ENCODE results near the gene LRRC10B. TPM values are rescaled to one million over a fixed set of nuclear protein-coding genes. Genes with fewer than 3 reads are reported as not detected.

The LRRC10B gene
- total RNA-seq, 1 experiment from 2014 or later, result not detected

DNA sequence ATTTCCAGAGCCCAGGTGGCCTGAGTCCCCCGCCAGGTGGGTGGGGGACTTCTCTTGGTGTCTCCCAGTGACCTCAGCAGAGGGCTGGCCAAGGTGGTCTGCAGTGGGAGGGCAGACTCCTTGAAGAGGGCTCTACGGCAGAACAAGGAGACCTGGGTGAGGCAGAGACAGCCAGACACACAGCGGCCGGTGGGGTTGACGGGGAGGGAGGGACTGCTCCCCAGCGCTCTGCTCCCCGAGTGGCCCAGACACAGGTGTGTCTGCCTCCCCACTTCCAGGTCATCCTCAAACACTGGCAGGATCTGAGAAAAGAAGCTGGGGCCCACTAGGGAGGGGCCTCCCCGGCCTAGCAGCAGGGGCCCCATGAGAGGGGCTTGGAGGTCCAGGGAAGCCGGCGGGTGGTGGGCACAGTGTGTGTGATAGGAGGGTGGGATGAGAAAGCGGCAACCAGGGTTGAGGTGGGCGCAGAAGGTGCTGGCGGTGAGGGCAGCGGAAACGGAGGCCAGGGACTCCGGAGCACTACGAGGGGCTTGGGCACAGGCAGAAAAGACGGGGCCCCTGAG lies 42.2 kb downstream of the LRRC10B start:
- ChIA-PET CTCF (no interaction called here), POLR2A (no interaction called here), RAD21 (ENCODE audit: low non-redundant PET in 1 of 2, low total read pairs in 2 of 2, uncharacterized antibody in 2 of 2, unreplicated experiment in 2 of 2) (no interaction called here)
- H2AFZ ChIP-seq (ENCODE audit: low read depth, low read length, poor library complexity, severe bottlenecking), result no peak overlapping the region
- no peak for ATAC-seq
- BruUV-seq (replicated peaks), result no TSS peak
- intact Hi-C loops (cut with micrococcal nuclease), result no loop called here
- H3K27ac ChIP-seq (ENCODE audit: low read depth, low read length), result no peak overlapping the region
- H3K9me3 ChIP-seq (ENCODE audit: control insufficient read depth in 1 of 2, insufficient read depth in 1 of 2, low read depth in 1 of 2, low read length in 2 of 2), result no peaks in the 10 kb centered on the region
- no peaks in the 10 kb centered on the region for H3K79me2 ChIP-seq (ENCODE audit: insufficient read depth, low read length)
- TF ChIP-seq SP1 (IDR thresholded peaks at IDR 0.05; ENCODE audit: low read depth), result no peak
- no peak for TF ChIP-seq EZH2 (IDR thresholded peaks at IDR 0.05)
- TF ChIP-seq, protein P1, sequence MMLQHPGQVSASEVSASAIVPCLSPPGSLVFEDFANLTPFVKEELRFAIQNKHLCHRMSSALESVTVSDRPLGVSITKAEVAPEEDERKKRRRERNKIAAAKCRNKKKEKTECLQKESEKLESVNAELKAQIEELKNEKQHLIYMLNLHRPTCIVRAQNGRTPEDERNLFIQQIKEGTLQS (IDR thresholded peaks at IDR 0.05), result no peak
- TF ChIP-seq, protein P2, sequence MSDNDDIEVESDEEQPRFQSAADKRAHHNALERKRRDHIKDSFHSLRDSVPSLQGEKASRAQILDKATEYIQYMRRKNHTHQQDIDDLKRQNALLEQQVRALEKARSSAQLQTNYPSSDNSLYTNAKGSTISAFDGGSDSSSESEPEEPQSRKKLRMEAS (IDR thresholded peaks at IDR 0.05), result no peak
- no peak for TF ChIP-seq CEBPB (IDR thresholded peaks at IDR 0.05; ENCODE audit: low read depth)
- TF ChIP-seq, protein P3, sequence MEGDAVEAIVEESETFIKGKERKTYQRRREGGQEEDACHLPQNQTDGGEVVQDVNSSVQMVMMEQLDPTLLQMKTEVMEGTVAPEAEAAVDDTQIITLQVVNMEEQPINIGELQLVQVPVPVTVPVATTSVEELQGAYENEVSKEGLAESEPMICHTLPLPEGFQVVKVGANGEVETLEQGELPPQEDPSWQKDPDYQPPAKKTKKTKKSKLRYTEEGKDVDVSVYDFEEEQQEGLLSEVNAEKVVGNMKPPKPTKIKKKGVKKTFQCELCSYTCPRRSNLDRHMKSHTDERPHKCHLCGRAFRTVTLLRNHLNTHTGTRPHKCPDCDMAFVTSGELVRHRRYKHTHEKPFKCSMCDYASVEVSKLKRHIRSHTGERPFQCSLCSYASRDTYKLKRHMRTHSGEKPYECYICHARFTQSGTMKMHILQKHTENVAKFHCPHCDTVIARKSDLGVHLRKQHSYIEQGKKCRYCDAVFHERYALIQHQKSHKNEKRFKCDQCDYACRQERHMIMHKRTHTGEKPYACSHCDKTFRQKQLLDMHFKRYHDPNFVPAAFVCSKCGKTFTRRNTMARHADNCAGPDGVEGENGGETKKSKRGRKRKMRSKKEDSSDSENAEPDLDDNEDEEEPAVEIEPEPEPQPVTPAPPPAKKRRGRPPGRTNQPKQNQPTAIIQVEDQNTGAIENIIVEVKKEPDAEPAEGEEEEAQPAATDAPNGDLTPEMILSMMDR (IDR thresholded peaks at IDR 0.05 in 2 of 3, conservative IDR thresholded peaks at IDR 0.05 in 1 of 3; ENCODE audit: borderline replicate concordance in 1 of 3, insufficient read depth in 1 of 3, low read depth in 2 of 3, low read length in 2 of 3), result no peak
- no peak for TF ChIP-seq POLR2A (IDR thresholded peaks at IDR 0.05; ENCODE audit: borderline replicate concordance, extremely low read depth, insufficient read depth, insufficient read length)
- TF ChIP-seq CBX3 (IDR thresholded peaks at IDR 0.05; ENCODE audit: low read depth), result no peak
- no peak for TF ChIP-seq ZNF274 (IDR thresholded peaks at IDR 0.05; ENCODE audit: low read depth, low read length)
- TF ChIP-seq FOSL1 (IDR thresholded peaks at IDR 0.05; ENCODE audit: low read depth), result no peak
- TF ChIP-seq, protein P4, sequence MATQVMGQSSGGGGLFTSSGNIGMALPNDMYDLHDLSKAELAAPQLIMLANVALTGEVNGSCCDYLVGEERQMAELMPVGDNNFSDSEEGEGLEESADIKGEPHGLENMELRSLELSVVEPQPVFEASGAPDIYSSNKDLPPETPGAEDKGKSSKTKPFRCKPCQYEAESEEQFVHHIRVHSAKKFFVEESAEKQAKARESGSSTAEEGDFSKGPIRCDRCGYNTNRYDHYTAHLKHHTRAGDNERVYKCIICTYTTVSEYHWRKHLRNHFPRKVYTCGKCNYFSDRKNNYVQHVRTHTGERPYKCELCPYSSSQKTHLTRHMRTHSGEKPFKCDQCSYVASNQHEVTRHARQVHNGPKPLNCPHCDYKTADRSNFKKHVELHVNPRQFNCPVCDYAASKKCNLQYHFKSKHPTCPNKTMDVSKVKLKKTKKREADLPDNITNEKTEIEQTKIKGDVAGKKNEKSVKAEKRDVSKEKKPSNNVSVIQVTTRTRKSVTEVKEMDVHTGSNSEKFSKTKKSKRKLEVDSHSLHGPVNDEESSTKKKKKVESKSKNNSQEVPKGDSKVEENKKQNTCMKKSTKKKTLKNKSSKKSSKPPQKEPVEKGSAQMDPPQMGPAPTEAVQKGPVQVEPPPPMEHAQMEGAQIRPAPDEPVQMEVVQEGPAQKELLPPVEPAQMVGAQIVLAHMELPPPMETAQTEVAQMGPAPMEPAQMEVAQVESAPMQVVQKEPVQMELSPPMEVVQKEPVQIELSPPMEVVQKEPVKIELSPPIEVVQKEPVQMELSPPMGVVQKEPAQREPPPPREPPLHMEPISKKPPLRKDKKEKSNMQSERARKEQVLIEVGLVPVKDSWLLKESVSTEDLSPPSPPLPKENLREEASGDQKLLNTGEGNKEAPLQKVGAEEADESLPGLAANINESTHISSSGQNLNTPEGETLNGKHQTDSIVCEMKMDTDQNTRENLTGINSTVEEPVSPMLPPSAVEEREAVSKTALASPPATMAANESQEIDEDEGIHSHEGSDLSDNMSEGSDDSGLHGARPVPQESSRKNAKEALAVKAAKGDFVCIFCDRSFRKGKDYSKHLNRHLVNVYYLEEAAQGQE (IDR thresholded peaks at IDR 0.05; ENCODE audit: low read depth), result no peak
- TF ChIP-seq JUND (IDR thresholded peaks at IDR 0.05), result no peak
- TF ChIP-seq SIN3A (IDR thresholded peaks at IDR 0.05; ENCODE audit: low read depth), result no peak
- TF ChIP-seq TCF7L2 (IDR thresholded peaks at IDR 0.05; ENCODE audit: borderline replicate concordance, extremely low read depth, insufficient read depth, insufficient read length), result no peak
- TF ChIP-seq SRF (IDR thresholded peaks at IDR 0.05; ENCODE audit: low read depth), result no peak
- TF ChIP-seq POLR2AphosphoS5 (IDR thresholded peaks at IDR 0.05; ENCODE audit: low read depth, low read length), result no peak
- no peak overlapping the region; the same call in 1 of the 2 replicates for H3K9ac ChIP-seq (ENCODE audit: low read length)
- no peak overlapping the region for H3K4me3 ChIP-seq (replicated peaks in 1 of 2; ENCODE audit: low read depth in 1 of 2, low read length in 2 of 2)
- no peak for DNase-seq (ENCODE audit: low read depth, low spot score)
- no peaks in the 10 kb centered on the region for H3K27me3 ChIP-seq (ENCODE audit: insufficient read depth, low read length)
- no peak overlapping the region for H3K4me2 ChIP-seq (ENCODE audit: low read length)
- no peaks in the 10 kb centered on the region for H3K36me3 ChIP-seq (ENCODE audit: control insufficient read depth in 1 of 2, insufficient read depth in 2 of 2, low read length in 2 of 2)
- peaks cover 12 to 35% of the 10 kb centered on the region in 2 experiments for H3K4me1 ChIP-seq (ENCODE audit: control insufficient read depth in 1 of 2, insufficient read depth in 2 of 2, low read length in 2 of 2)
- no peaks in the 10 kb centered on the region for H4K20me1 ChIP-seq (ENCODE audit: insufficient read depth)
- no peaks in the 10 kb centered on the region for H3K9me2 ChIP-seq (ENCODE audit: insufficient read depth)

All from HCT116 (cell line).